ENCODE data around the gene CACNA2D2. TPM values are rescaled to one million over a fixed set of nuclear protein-coding genes. Genes with fewer than 3 reads are reported as not detected.

CACNA2D2 gene
- total RNA-seq, 1 donor, result not detected

- Histone ChIP-seq H3K4me1 (ENCODE audit: insufficient read depth, low read length) (no peaks in the 10 kb centered on the region), H2AFZ (ENCODE audit: low read length) (no peak overlapping the region), H3K4me3 (ENCODE audit: insufficient read depth, low read length) (no peak overlapping the region), H4K20me1 (ENCODE audit: insufficient read depth, low read length) (no peaks in the 10 kb centered on the region), H3K79me2 (ENCODE audit: insufficient read depth, low read length) (no peaks in the 10 kb centered on the region), H3K27me3 (ENCODE audit: insufficient read depth, low read length) (no peaks in the 10 kb centered on the region), H3K9me3 (ENCODE audit: low read depth, low read length) (no peaks in the 10 kb centered on the region), H3K27ac (ENCODE audit: low read depth, low read length) (no peak overlapping the region), H3K4me2 (ENCODE audit: insufficient read depth, low read length) (no peak overlapping the region), H3K36me3 (ENCODE audit: insufficient read depth, low read length) (no peaks in the 10 kb centered on the region)
- no peak for DNase-seq (ENCODE audit: insufficient read length, low spot score, missing footprints)
- no peak for TF ChIP-seq CTCF (IDR thresholded peaks at IDR 0.05; ENCODE audit: extremely low read depth, low read depth, low read length)
These were observed 29.7 kb downstream of the CACNA2D2 start for GRCh38 chr3:50473768-50474167.

DNA sequence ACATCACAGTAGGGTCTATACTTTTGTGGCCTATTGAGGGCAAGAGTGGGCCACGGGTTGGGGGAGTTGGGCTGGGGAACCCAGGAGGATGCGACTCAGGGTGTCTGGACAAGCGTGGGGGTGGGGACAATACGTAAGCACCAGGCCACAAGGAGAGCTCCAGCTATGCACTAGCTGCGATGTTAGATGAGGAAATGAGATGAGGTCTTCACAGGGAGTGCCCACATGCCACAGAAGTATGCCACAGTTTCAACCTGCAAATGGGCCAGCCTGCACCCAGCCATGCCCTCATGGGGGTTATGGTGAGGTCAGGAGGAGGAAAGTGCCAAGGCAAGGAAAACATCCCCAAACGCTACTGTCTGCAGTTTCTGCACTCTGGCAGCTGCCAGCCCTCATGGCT is 30.5 kb downstream of the CACNA2D2 start:
- Histone ChIP-seq H3K4me3 (ENCODE audit: insufficient read depth, low read length) (no peak overlapping the region), H3K27ac (ENCODE audit: low read depth, low read length) (no peak overlapping the region), H2AFZ (ENCODE audit: low read length) (no peak overlapping the region), H3K27me3 (ENCODE audit: insufficient read depth, low read length) (no peaks in the 10 kb centered on the region), H3K4me2 (ENCODE audit: insufficient read depth, low read length) (no peak overlapping the region), H4K20me1 (ENCODE audit: insufficient read depth, low read length) (no peaks in the 10 kb centered on the region), H3K79me2 (ENCODE audit: insufficient read depth, low read length) (no peaks in the 10 kb centered on the region), H3K9me3 (ENCODE audit: low read depth, low read length) (no peaks in the 10 kb centered on the region), H3K36me3 (ENCODE audit: insufficient read depth, low read length) (no peaks in the 10 kb centered on the region), H3K4me1 (ENCODE audit: insufficient read depth, low read length) (no peaks in the 10 kb centered on the region)
- TF ChIP-seq CTCF (IDR thresholded peaks at IDR 0.05; ENCODE audit: extremely low read depth, low read depth, low read length), result no peak
- no peak for DNase-seq (ENCODE audit: insufficient read length, low spot score, missing footprints)

GRCh38 chr3:50470658-50471057 is 32.8 kb downstream of the CACNA2D2 start:
- no peak overlapping the region for H3K4me3 ChIP-seq (ENCODE audit: insufficient read depth, low read length)
- H3K9me3 ChIP-seq (ENCODE audit: low read depth, low read length), result no peaks in the 10 kb centered on the region

GRCh38 chr3:50467919-50468318 is 35.5 kb downstream of the CACNA2D2 start:
- H4K20me1 ChIP-seq (ENCODE audit: insufficient read depth, low read length), result no peaks in the 10 kb centered on the region
- H2AFZ ChIP-seq (ENCODE audit: low read length), result no peak overlapping the region
- no peak for DNase-seq (ENCODE audit: insufficient read length, low spot score, missing footprints)
- no peaks in the 10 kb centered on the region for H3K27me3 ChIP-seq (ENCODE audit: insufficient read depth, low read length)
- no peaks in the 10 kb centered on the region for H3K9me3 ChIP-seq (ENCODE audit: low read depth, low read length)
- H3K27ac ChIP-seq (ENCODE audit: low read depth, low read length), result no peak overlapping the region
- no peak overlapping the region for H3K4me3 ChIP-seq (ENCODE audit: insufficient read depth, low read length)
- no peak for TF ChIP-seq CTCF (IDR thresholded peaks at IDR 0.05; ENCODE audit: extremely low read depth, low read depth, low read length)
- H3K79me2 ChIP-seq (ENCODE audit: insufficient read depth, low read length), result no peaks in the 10 kb centered on the region
- H3K36me3 ChIP-seq (ENCODE audit: insufficient read depth, low read length), result no peaks in the 10 kb centered on the region
- H3K4me2 ChIP-seq (ENCODE audit: insufficient read depth, low read length), result no peak overlapping the region
- H3K4me1 ChIP-seq (ENCODE audit: insufficient read depth, low read length), result no peaks in the 10 kb centered on the region

More at GRCh38 chr3:50470658-50471057, 32.8 kb downstream of the CACNA2D2 start:
- TF ChIP-seq CTCF (IDR thresholded peaks at IDR 0.05; ENCODE audit: extremely low read depth, low read depth, low read length), result no peak
- Histone ChIP-seq H3K27me3 (ENCODE audit: insufficient read depth, low read length) (no peaks in the 10 kb centered on the region), H3K27ac (ENCODE audit: low read depth, low read length) (no peak overlapping the region), H3K4me1 (ENCODE audit: insufficient read depth, low read length) (no peaks in the 10 kb centered on the region), H4K20me1 (ENCODE audit: insufficient read depth, low read length) (no peaks in the 10 kb centered on the region), H3K79me2 (ENCODE audit: insufficient read depth, low read length) (no peaks in the 10 kb centered on the region), H3K4me2 (ENCODE audit: insufficient read depth, low read length) (no peak overlapping the region), H3K36me3 (ENCODE audit: insufficient read depth, low read length) (no peaks in the 10 kb centered on the region), H2AFZ (ENCODE audit: low read length) (no peak overlapping the region)
- no peak for DNase-seq (ENCODE audit: insufficient read length, low spot score, missing footprints)
